ENCODE data around the gene SYT2. TPM values are rescaled to one million over a fixed set of nuclear protein-coding genes. Genes with fewer than 3 reads are reported as not detected.

SYT2 gene
- total RNA-seq, 4 donors from 2014 or later, result under 0.01 TPM; not detected in 3

GRCh38 chr1:202568410-202568809, 141.8 kb downstream of the SYT2 start:
- 30 to 48% methylated on average over 2 of the region's 2 CpGs for WGBS, 2 donors

GRCh38 chr1:202567738-202568137, 142.5 kb downstream of the SYT2 start:
- Histone ChIP-seq H3K4me1 (peaks cover 0 to 94% (median 26%) of the 10 kb centered on the region in 4 donors), H3K27ac (peak overlapping the region in 3 of 4 donors; percentile 25 to 81 (median 71)), H3K4me3 (no peak overlapping the region), H3K27me3 (no peaks in the 10 kb centered on the region), H3K36me3 (peaks cover 0 to 36% (median 0%) of the 10 kb centered on the region in 3 donors), H3K9me3 (no peaks in the 10 kb centered on the region)
- TF ChIP-seq POLR2A (IDR thresholded peaks at IDR 0.05) (no peak), EP300 (IDR thresholded peaks at IDR 0.05) (no peak), CTCF (IDR thresholded peaks at IDR 0.05) (no peak)
- no peak for DNase-seq (ENCODE audit: low spot score in 2 of 2)
- WGBS, 2 donors, result 30 to 38% methylated on average over 4 of the region's 4 CpGs

More at GRCh38 chr1:202568410-202568809, 141.8 kb downstream of the SYT2 start:
- Histone ChIP-seq H3K27ac (peak overlapping the region in 3 of 4 donors; percentile 25 to 81 (median 71)), H3K9me3 (no peaks in the 10 kb centered on the region), H3K4me1 (peaks cover 0 to 93% (median 26%) of the 10 kb centered on the region in 4 donors), H3K36me3 (peaks cover 0 to 38% (median 0%) of the 10 kb centered on the region in 3 donors), H3K27me3 (no peaks in the 10 kb centered on the region), H3K4me3 (no peak overlapping the region)
- no peak for DNase-seq (ENCODE audit: low spot score in 2 of 2)
- TF ChIP-seq CTCF (IDR thresholded peaks at IDR 0.05) (no peak), EP300 (IDR thresholded peaks at IDR 0.05) (no peak), POLR2A (IDR thresholded peaks at IDR 0.05) (no peak)

GRCh38 chr1:202565890-202566602, 144.2 kb downstream of the SYT2 start:
- H3K9me3 ChIP-seq, result no peaks in the 10 kb centered on the region
- H3K36me3 ChIP-seq, result peaks cover 0 to 32% (median 0%) of the 10 kb centered on the region in 3 donors
- no peak for DNase-seq (ENCODE audit: low spot score in 2 of 2)
- WGBS, 2 donors, result 59 to 60% methylated on average over 2 of the region's 2 CpGs
- peaks cover 0 to 95% (median 28%) of the 10 kb centered on the region in 4 donors for H3K4me1 ChIP-seq
- H3K27ac ChIP-seq, result peak overlapping the region in 3 of 4 donors; percentile 36 to 81 (median 71)
- TF ChIP-seq EP300 (IDR thresholded peaks at IDR 0.05), result no peak
- no peak for TF ChIP-seq CTCF (IDR thresholded peaks at IDR 0.05)
- no peak for TF ChIP-seq POLR2A (IDR thresholded peaks at IDR 0.05)
- no peaks in the 10 kb centered on the region for H3K27me3 ChIP-seq
- H3K4me3 ChIP-seq, result no peak overlapping the region

GRCh38 chr1:202564958-202565495, 145.2 kb downstream of the SYT2 start:
- TF ChIP-seq EP300 (IDR thresholded peaks at IDR 0.05), result no peak
- TF ChIP-seq CTCF (IDR thresholded peaks at IDR 0.05), result no peak
- TF ChIP-seq POLR2A (IDR thresholded peaks at IDR 0.05), result no peak
- Histone ChIP-seq H3K27me3 (no peaks in the 10 kb centered on the region), H3K4me3 (no peak overlapping the region), H3K4me1 (peaks cover 0 to 92% (median 28%) of the 10 kb centered on the region in 4 donors), H3K36me3 (peaks cover 0 to 25% (median 0%) of the 10 kb centered on the region in 3 donors), H3K27ac (peak overlapping the region in 2 of 4 donors; percentile 71 to 81), H3K9me3 (no peaks in the 10 kb centered on the region)
- WGBS, 2 donors, result 75 to 79% methylated on average over 2 of the region's 2 CpGs
- DNase-seq (ENCODE audit: low spot score in 2 of 2), result no peak

GRCh38 chr1:202563818-202564217, 146.4 kb downstream of the SYT2 start:
- H3K27me3 ChIP-seq, result no peaks in the 10 kb centered on the region
- peaks cover 0 to 92% (median 21%) of the 10 kb centered on the region in 4 donors for H3K4me1 ChIP-seq
- H3K36me3 ChIP-seq, result peaks cover 0 to 15% (median 0%) of the 10 kb centered on the region in 3 donors
- H3K4me3 ChIP-seq, result no peak overlapping the region
- no peaks in the 10 kb centered on the region for H3K9me3 ChIP-seq
- DNase-seq (ENCODE audit: low spot score in 2 of 2), result no peak
- 73 to 74% methylated on average over 1 of the region's 1 CpG for WGBS, 2 donors
- H3K27ac ChIP-seq, result peak overlapping the region in 2 of 4 donors; percentile 71 to 81
- TF ChIP-seq POLR2A (IDR thresholded peaks at IDR 0.05) (no peak), EP300 (IDR thresholded peaks at IDR 0.05) (no peak), CTCF (IDR thresholded peaks at IDR 0.05) (no peak)
